H7 (cell line): ENCODE data around the gene INO80E. TPM values are rescaled to one million over a fixed set of nuclear protein-coding genes. Genes with fewer than 3 reads are reported as not detected.

Source experiments
- DNase-seq: peaks from one replicate; pipeline ENCODE4 v3.0.0; 2012
- H3K27me3 ChIP-seq: 2 replicates; pipeline ENCODE4 v1.6.0; 2011; ENCODE audit warnings: mild to moderate bottlenecking, low read length; ENCODE audit not compliant: control insufficient read depth, insufficient read depth
- H3K36me3 ChIP-seq: replicated peaks from 2 replicates; pipeline ENCODE4 v1.5.1; 2011; ENCODE audit warnings: low read length; ENCODE audit not compliant: control insufficient read depth, insufficient read depth
- H3K4me3 ChIP-seq: 2 replicates; pipeline ENCODE4 v1.5.1; 2011; ENCODE audit warnings: low read depth, mild to moderate bottlenecking, control low read depth, low read length, moderate library complexity; ENCODE audit not compliant: insufficient read depth
- total RNA-seq: library from RNA; depleted of rRNA; stranded (reverse); fragments of >200 nt; shearing (Covaris generic); gene quantifications from 2 replicates; pipeline ENCODE4 v1.2.3, GENCODE V29; 2014

The INO80E gene
- total RNA-seq, 1 experiment from 2014 or later: 91.9 TPM

DNA sequence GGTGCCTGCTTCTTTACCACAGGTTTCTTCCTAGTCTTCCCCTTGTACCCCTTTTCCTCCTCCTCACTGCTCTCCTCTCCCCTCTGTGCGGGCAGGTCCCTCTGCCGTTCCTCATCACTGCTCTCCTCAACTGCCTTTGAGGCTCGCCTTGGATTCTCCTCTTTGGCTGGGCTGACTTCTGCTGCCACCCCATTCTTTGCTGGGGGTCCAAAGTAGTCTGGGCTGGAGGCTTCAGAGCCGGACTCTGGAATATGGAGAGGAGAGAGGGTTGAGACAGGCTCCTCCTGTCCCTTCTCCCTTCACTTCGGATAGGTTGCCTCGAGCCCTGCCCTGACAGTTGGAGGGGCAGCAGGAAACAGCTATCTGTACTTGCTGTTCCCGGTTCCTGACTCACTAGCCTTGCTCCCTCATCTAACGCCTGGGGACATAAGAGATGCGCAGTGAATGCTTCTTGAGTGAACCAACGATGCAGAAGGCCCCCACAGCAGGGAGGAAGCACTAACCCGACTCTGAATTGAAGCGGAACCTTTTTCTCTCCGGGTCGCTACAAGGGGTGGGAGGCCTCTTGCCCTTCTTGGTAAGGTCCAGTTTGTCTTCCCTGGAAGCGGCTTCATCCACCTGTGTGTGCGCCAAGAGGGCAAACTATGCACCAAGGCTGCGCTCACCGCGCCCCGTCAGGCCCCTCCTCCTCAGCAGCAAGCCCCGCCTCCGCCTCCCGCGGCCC lies 1.3 kb upstream of the INO80E start:
- DNase-seq: peak; percentile 98
- peaks cover 4% of the 10 kb centered on the region for H3K36me3 ChIP-seq
- no peaks in the 10 kb centered on the region for H3K27me3 ChIP-seq
- peak overlapping the region; percentile 81 for H3K4me3 ChIP-seq

DNA sequence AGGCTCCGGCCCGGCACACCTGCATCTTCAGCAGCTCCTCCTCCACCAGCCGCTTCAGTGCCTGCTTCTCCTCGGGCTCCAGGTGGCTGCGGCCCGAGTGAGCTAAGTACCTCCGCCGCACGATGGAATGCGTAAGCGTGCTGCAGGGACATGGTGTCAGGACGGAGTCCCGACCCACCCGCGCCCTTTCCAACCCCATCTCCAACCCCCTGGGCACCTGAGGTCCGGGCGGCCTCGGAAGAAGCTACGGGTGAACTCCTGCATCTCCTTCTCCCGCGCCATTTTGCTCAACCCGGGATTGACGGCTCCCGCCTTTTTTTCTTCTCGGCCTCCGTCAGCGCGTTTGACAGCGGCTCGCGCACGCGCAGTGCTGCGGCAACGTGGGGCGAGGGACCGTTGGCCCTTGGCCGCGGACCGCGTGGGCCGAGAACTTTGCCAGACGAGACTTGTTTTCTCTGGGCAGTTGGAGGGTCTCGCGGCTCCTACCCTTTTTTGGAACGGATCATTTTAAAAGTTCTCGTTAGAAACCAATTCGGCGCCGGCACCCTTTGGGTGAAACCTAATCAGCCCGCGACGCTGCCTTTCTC lies 624 bp upstream of the INO80E start, which contains the start of gene HIRIP3:
HIRIP3 (minus strand) TSS at position 294 of the 587 bp plus-strand sequence; CDS start at position 282, 12 bp downstream.
- H3K4me3 ChIP-seq: peak within 1 kb of the TSS; percentile 81
- H3K27me3 ChIP-seq: no peaks in the 10 kb centered on the region
- peak; percentile 95 for DNase-seq
- peaks cover 4% of the 10 kb centered on the region for H3K36me3 ChIP-seq

DNA sequence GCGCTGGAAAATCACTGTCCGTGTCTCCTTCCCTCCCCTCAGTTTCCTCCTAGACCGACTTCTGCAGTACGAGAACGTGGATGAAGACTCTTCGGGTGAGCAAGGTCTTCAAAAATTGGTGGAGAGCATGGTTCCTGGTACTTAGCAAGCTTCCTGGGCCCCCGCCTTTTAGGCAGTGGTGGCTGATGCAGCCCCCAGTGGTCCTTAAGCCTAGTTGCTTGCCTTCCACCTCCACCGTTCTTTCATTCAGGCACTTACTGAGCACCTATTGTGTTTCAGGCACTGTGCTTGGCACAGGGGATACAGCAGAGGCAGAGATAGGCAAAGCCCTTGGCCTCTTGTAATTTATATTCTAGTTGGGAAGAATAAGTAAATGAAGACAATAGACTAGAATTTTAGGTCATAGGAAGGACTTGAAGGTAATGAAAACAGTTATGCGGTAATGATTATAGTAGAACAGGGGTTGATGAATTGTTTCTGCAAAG lies 767 bp downstream of the INO80E start:
- Histone ChIP-seq H3K36me3 (peaks cover 3% of the 10 kb centered on the region), H3K27me3 (no peaks in the 10 kb centered on the region), H3K4me3 (peak overlapping the region; percentile 81)
- no peak for DNase-seq

DNA sequence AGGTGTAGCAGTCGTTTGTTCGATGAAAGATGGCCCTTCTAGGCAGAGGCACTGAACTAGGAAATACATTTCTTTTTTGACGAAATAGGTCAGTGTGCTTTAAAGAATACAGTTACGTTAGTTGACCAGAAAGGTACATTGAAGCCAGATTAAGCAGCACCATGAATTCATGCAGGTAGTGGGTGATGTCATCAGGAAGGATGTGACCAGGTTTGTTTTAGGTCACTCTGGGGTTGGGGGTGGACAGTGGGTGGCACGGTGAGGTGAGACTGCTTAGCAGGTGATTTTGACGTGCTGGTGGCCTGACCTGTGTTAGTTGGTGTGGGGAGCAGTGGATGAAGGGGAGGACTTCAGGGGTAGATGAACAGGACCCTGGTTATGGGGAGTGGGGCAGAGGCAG lies 3.6 kb downstream of the INO80E start:
- Histone ChIP-seq H3K4me3 (no peak overlapping the region), H3K27me3 (no peaks in the 10 kb centered on the region), H3K36me3 (peaks cover 2% of the 10 kb centered on the region)
- no peak for DNase-seq

DNA sequence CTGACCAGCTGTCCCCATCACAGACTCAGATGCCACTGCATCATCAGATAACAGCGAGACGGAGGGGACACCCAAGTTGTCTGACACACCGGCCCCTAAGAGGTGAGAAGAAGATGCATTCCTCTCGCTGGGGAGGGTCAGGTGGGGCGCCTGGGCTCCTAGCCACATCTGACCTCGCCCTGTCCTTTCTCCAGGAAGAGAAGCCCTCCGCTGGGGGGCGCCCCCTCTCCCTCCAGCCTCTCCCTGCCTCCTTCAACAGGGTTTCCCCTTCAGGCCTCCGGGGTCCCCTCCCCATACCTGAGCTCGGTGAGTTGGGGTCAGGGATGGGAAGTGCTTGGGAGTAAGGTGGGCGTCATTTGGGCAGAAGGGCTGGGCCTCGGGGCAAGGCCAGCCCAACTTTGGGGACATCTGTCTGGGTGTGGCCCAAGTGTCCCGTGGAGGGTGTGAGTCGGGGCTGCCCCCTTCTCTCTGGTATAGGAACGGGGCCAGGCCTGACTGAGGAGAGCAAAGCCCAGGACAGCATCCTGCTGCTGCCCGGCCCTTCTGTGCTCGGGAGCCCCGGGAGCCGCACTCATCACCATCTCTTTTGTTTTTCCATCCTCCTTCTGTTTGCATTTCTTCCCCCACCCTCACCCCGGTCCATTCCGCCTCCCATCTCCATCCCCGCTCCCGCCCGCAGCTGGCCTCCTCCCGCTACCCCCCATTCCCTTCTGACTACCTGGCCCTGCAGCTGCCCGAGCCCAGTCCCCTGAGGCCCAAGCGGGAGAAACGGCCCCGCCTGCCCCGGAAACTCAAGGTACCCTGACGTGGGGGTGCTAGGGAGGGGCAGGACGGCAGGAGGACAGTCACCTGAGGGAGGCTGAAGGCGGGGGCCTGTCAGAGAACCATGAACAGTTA lies 4.9 kb downstream of the INO80E start:
- DNase-seq: peak; percentile 91
- Histone ChIP-seq H3K36me3 (peaks cover 2% of the 10 kb centered on the region), H3K27me3 (no peaks in the 10 kb centered on the region), H3K4me3 (no peak overlapping the region)

DNA sequence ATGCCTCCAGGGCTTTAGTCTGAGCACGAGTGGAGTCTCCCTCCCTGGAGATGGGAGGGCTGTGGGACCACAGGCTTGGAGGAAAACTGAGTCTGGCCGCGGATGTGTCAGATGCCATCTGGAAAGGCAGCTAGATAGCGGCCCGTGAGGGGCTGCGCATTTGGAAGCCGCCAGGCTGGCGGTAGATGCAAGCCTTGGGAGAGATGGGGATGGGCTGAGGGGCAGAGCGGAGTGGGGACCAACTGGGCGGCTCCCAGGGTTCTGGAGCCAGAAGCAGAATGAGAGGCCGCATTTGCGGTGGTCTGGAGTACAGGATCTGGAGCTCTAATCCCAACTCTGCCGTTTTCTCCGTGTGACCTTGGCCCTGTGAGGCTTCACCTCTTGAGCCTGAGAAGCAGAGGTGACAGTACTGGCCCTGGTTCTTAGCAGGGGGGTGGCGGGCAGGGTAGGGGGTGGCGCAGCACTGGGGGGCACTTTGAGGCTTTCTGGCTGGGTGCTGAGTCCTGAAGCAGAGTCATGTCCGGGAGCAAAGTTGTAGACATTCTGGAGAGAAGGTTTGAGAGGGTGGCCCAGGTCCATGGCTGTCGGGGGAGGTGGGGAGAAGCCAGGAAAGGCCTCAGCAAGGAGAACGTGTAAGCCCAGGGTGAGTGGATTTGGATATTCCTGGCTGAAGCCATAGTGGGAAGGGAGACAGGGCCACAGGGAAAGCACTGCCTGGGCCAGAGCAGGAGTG lies 6.7 kb downstream of the INO80E start:
- H3K4me3 ChIP-seq: no peak overlapping the region
- H3K27me3 ChIP-seq: no peaks in the 10 kb centered on the region
- DNase-seq: no peak
- peaks cover 2% of the 10 kb centered on the region for H3K36me3 ChIP-seq

DNA sequence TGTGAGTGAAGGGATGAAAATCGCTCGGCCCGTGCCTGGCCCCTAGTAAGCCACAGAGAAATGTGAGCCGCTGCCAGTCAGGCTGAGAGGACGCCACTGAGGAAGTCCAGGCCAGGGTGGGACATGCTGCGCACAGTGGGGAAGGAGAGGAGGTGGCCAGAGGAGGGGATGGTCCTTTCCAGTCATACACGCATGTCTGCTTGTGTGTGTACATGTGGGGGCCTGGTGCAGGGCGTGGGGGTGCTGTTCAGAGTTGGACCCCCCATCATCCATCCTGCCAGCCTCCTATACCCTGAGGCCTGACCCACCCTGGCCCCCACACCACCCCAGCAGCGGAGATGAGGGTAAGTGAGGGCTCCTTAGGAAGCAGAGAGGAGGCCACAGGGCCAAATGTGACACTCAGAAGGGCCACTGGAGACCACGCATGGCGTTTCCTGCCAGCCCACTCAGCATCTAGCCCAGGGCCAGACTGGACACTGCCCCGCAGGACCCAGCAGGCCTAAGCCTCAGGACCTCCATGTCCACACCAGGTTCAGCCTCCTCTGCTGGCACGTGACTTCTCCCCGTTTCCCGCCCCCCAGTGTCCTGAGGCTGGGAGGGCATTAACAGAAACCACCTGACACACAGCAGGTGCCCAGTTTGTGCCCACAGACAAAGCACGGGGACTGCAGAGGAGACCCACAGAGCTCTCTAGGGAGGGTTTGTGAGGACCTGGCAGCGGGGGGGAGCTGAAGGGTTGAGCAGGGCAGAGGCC lies 7.8 kb downstream of the INO80E start:
- no peak for DNase-seq
- Histone ChIP-seq H3K4me3 (no peak overlapping the region), H3K36me3 (peaks cover 2% of the 10 kb centered on the region), H3K27me3 (no peaks in the 10 kb centered on the region; the same call in 1 of the 2 replicates)

DNA sequence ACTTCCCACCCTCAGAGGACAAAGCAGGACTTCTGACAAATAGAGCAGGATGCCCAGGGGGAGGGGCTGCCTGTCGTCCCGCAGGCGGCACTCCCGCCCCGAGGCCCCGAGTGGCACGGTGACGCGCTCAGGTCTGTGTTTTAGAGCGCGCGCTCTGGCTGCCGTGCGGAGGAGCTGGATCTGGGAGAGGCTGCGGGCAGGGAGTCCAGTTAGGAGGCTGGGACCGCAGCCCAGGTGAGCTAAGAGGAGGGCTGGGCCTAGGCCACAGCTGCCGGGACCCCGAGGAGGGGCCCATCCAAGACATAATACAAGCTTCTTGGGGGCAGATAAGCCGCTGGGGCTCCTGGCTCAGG lies 8.4 kb downstream of the INO80E start:
- peaks cover 2% of the 10 kb centered on the region for H3K36me3 ChIP-seq
- no peak overlapping the region for H3K4me3 ChIP-seq
- DNase-seq: peak; percentile 71
- peaks cover 2% of the 10 kb centered on the region for H3K27me3 ChIP-seq

DNA sequence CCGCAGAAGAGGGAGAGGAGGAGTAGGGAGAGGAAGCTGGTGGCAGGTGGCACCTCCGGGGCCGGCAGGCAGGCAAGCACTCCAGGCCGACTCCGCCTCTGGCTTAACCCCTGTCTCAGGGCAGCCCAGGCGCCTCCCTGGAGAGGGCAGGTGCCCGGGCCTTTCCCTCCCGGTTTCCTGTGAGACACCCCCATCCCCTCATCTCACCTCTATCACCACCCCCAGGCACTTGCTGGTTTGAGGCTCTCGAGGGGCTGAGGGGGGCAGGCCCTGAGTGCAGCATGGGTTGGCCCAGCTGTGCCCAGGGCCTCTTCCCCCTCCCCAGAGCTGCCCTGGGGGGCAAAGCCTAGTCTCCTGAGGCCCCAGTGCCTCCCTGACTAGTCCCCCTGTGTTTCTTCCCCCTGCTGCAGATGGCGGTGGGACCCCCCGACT lies 8.8 kb downstream of the INO80E start:
- H3K4me3 ChIP-seq: no peak overlapping the region
- peaks cover 6% of the 10 kb centered on the region for H3K27me3 ChIP-seq
- peak; percentile 80 for DNase-seq

DNA sequence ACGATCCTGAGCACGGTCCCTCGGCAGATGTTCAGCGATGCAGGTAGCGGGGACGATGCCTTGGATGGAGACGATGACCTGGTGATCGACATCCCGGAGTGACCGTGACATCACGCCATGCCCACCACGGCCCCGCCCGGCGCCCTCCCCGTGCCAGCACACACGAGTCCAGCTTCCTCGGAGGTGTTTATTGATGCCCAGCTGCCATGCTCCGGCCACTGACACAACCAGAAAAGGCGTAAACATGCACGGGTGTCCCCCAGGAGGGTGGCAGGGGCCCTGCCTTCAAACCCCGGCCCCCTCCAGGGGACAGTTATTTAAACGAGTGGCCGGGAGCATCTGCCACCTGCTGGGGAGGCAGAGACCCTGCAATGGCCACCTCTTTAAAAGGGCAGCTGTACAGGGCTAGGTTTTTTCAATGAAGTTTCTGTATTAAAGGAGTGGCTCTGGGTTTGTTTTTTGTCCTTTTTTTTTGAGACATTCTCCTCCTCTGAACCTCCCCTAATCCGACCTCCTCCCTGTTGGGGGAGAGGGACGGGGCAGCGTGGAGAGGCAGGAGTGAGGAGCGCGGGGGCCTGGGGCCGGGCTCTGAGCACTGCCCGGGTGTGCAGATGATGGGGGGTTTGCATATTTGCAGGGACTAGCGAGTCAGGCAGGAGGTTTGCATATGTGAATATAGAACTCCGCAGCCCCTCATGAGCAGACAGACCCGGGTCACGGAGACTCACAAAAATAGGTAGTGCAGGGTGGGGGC lies 9.5 kb downstream of the INO80E start:
- peak; percentile 94 for DNase-seq
- peaks cover 2% of the 10 kb centered on the region for H3K36me3 ChIP-seq
- H3K4me3 ChIP-seq: no peak overlapping the region
- H3K27me3 ChIP-seq: peaks cover 13% of the 10 kb centered on the region

More for the DNA sequence above, 8.8 kb downstream of the INO80E start:
- H3K36me3 ChIP-seq: peaks cover 2% of the 10 kb centered on the region

DNA sequence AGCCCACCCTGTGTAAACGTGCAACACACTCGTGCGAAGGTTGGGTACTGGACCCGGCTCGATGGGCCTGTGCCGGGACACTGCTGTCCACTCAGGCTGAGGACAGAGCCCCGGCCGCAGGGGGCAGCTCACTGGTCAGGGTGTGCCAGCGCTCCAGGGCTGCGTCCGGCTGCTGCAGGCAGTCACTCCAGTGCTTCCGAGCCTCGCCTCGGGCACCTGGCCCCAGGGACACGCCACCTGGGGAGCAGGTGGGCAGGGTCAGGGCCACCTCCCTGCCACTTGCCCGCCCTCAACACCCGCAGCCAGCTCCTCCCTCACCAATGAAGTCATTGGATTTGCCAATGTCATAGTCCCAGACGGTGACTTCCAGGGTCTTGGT lies 10.0 kb downstream of the INO80E start:
- Histone ChIP-seq H3K4me3 (no peak overlapping the region), H3K36me3 (peaks cover 2% of the 10 kb centered on the region), H3K27me3 (peaks cover 18% of the 10 kb centered on the region)
- peak; percentile 62 for DNase-seq

DNA sequence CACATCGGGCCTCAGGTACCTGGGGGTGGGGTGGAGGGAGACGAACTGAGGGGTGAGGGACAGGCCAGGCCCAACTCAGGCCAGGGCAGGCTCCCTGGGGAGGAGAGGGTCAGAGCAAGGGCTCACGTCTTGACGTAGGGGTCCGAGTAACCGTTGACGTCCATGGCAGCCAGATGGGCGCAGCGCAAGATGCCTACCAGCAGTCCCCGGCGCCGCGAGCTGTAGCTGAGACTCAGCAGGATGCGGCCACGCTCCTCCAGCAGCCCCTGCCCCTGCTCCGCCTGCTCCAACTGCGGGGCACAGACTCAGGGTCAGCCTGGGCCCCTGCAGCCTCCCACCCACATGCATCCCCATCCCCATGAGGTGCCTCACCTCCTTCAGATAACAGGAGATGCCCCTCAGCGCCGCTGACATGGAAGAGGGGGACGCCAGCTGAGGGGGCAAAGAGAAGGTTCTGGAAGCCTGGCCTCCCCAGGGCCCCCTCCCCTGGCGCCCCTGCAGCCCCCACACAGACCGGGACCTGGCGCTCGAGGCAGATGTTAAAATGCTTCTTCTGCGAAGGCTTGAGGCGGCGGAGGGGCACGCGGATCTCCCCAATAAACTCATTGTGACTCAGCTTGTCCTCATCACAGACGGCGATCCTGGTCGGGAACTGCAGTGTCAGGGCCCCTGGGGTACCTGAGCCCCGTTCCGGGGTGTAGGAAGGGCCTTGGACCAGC lies 10.8 kb downstream of the INO80E start:
- no peak for DNase-seq
- H3K36me3 ChIP-seq: peaks cover 2% of the 10 kb centered on the region
- no peak overlapping the region for H3K4me3 ChIP-seq
- peaks cover 24% of the 10 kb centered on the region for H3K27me3 ChIP-seq
